Right hindlimb (tissue), 1 donor: ENCODE measurements around the gene ARHGEF3.
"Not testable (repeated sequence)": the region's sequence is repeated elsewhere in the genome, so short reads cannot be mapped to it uniquely, and the experiment has no call there.

ENCODE experiments used
- DNase-seq: peaks from one replicate; pipeline ENCODE4 v3.0.0-alpha.2; 2018

The ARHGEF3 gene

DNA sequence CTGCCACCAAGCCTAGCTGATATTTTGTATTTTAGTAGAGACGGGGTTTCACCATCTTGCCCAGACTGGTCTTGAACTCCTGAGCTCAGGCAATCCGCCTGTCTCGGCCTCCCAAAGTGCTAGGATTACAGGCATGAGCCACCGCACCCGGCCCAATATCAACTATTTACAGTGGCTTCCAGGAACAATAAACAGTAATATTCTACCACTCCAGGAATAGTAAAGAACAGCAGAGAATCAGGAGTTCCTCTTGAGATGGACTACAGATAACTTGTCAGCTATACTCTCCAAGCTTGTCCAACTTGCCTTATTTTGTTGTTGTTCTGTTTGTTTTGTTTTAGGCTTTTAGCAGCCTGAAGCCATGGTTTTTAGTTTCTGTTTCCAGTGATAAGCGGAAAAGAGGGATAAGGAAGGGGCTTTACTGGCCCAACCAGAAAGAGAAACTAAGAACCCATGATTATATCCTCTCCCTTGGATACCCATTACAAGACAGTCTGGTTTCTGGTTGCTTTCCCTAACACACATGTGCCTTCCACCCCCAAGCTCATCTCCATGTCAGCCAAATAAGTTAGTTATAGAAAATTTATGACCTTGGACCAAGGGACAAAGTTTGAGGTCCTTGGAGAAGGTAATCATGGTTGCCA lies 36.7 kb downstream of the ARHGEF3 start:
- DNase-seq, result no peak

DNA sequence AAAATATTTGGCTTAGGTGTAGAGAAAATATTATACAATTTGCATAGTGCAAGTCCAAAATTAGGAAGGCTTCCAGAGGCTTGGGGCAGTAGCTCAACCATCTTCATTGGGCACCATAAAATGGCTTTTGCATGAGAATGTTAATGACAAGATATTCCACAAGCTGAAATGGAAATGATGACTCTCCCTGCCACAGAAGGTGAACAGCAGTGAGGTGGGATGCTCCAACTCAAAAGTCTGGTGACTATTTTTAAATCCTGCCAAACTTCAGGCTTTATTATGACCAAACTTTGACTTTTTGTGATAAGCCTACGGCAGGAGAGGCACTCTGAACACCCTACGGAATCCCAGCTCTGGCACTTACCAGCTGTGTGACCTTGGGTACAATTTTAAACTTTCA lies 37.6 kb downstream of the ARHGEF3 start:
- no peak for DNase-seq

DNA sequence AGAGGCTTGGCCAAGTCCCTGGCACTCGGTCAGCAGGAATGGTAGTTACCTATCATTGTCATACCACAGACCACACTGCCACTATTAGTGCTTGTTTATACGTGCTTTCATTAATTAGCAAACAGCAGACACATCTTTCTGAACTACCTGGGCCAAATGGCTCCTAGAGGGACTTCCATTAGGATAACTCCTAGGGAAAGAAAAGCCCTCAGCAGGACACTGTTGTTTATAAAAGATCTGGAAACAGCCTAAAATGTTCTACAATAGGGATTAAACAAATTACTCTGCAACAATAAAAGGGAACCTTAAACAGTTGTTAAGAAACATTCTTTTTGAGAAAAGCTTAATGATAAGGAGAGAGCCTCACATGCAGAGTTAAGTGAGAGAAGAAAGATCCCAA lies 38.5 kb downstream of the ARHGEF3 start:
- DNase-seq, result no peak

DNA sequence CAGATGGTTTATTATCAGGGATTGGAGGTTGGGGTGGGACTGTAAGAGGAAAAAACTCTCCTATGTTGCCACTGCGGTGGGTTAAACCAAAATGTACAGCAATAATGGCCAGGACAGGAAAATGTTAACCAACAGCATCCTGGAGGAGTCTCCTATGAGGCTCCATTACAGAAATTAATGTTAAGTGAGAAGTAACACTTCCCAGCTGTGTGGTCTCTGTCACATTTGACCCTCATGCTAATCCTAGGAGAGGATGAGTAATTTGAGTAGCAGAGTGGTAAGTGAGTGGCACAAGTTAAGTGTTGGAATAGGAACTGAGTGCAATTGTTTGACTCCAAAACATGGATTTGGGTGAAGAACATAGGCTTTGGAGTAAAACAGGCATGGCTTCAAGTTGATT lies 39.0 kb downstream of the ARHGEF3 start:
- DNase-seq, result no peak

DNA sequence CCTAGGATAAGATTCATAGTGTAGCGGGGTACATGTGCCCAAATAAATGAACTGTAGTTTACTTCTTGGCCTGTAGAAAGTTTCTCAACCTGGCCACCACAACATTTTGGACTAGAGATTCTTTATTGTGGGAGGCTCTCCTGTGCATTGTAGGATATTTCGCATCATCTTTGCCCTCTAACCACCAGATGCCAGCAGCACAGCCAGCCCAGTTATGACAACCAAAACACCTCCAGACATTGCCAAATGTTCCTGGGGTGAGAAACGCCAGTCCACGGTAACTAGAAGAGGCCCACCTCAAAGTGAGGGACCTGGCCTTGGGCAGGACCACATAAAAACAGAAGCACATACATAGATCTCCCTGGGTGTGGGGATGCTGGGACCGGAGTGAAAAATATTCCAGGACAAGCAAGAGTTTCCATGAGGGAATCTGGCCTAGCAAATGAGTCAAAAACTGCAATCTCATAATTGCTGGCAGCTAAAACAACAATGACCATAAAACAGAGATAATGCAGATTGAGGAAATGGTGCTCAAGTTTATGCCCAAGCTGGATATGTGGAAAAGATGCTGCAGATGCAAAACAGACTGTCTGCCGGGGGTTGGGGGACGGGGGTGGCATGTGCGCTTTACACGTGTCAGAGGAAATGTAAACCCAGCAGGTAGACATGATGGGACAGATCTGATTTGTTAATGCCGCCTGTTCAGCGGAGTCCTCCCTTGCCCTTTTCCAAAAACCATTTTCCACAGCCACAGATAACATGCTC lies 39.7 kb downstream of the ARHGEF3 start:
- DNase-seq, result no peak

DNA sequence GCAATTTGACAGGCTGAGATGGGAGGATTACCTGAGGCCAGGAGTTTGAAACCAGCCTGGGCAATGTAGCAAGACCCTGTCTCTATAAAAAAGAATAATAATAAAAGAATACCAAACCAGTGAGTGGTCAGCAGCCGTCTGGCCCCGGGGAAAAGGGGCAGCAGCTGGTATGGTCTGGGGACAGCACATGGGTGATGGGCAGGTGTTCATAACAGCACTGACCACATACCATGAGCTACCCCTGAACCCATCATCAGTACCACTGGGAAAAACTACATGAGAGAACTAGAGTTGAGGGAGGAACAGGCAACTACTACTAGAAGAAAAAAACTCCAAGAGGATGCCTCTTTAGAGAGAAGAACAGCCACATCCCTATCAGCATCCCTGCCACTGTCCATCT lies 40.7 kb downstream of the ARHGEF3 start:
- no peak for DNase-seq

DNA sequence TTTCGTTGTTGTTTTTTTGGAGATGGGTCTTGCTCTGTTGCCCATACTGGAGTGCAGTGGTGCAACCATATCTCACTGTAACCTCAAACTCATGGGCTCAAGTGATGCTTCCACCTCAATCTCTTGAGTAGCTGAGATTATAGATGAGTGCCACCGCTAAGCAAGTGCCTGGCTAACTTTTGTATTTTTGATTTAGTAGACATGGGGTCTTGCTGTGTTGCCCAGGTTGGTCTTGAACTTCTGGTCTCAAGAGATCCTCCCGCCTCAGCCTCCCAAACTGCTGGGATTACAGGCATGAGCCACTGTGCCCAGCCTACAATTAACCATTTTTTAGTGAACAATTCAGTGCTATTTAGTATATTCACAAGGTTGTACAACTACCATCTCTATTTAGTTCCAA lies 42.2 kb downstream of the ARHGEF3 start:
- no peak for DNase-seq

DNA sequence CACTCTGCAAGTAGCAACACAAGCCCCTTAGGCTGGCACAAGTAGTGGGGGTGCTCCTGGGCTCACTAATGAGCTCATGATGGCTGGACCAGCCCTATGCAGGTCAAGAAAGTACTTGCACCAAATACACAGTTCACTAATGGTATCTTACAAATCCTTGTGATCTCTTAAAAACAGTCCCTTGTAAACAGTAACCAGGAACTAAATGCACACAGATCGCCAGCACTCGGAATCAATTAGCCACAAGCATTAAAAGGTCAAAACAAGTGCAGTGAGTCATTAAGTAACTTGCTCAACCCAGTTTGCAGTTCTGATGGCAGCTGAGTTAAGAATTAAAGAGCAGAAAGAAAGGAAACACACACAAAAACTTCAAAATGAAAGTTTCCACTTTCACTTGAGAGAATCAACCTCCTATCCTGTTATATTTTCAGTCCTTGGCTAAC lies 43.2 kb downstream of the ARHGEF3 start:
- DNase-seq, result no peak

DNA sequence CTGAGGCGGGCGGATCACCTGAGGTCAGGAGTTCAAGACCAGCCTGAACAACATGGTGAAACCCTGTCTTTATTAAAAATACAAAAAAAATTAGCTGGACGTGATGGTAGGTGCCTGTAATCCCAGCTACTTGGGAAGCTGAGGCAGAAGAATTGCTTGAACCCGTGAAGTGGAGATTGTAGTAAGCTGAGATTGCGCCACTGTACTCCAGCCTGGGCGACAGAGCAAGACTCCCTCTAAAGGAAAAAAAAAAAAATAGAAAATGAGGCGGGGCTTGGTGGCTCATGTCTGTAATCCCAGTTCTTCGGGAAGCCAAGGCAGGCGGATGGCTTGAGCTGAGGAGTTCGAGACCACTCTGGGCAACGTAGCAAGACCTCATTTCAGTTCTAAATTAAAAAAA lies 43.7 kb downstream of the ARHGEF3 start:
- not testable (repeated sequence) for DNase-seq

DNA sequence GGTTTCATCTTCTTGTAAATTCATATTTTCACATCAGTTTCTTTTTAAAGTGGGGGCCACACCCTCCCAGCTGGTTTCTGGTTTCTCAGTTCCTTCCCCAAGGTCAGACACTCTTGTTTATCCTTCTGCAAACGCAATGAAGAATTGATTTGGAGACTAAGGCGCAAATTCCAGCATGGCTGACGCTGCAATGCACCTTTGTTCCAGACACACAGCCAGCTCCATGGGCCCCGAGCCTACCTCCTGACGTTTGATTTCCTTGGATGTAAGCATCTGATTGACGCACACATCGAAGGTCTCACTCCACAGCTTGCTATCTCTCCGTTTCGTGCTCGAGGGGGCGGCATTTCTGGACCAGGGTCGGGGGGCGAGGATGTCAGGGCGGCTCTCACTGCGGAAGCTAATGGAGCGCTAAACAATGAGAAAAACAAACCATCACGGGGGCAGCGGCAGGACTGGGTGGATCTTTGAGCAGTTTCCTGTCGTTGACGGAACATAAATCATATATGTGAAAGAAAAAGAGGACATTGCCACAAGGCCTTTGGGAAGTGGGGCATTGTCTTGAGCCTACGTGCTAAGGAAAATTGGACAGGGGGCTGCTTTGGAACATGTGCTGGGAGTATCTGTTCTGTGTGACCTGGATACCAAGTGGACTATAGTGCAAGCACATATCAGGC lies 46.9 kb downstream of the ARHGEF3 start:
- DNase-seq, result no peak

DNA sequence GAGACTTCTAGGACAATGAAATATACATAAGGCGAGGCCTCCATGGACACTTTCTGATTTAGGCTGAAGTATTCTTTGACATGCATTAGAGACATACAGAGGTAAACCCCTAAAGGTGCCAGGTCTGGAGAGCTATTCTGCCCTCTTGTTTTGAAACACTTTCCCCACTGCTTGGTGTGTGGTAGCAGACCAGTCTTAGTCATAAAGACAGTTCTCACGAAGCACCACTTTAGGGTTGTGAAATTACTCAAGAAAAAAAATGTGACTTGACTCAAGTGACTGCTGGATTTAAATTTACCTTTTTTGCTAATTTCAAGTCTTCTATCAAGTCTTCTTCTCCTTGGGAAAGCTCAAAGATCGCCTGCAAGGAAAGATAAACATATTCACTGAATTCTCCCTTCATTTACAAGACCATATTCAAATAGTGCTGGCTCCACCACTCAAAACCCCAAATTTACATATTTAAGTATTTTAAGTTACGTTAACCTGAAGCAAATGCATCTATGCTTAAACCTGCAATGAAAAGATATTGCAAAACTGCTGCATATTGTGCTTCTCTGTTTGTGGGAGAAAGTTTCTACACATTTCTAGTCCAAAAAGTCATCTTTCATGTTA lies 48.4 kb downstream of the ARHGEF3 start:
- no peak for DNase-seq

DNA sequence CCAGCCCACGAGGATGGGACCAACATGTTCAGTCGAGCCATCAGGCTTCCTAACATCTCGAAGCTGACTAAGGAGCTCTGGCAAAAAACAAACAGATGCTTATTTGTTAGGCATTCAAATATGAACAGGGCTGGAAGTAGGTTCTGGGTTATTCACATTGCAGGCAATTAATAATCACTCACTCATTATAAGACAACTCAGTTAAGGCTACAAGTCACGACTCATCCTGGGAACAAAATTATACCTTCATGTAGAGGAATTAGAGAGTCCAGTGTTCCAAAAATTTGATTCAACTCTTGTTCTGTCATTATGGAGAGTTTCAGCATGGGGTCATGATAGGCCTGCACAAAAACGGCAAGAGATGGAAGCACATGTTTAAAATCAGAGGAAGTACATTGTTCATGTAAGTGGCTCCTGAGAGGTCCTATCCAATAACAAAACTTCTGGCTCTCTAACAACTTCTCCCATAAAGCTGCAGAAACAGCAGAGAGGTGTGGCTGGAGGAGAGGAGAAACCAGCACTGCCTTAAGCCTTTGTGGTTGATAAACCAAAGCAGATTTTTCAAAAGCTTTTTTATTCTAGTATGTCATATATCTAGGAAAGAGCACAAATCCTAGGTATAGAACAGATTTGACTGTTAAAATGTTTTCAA lies 50.6 kb downstream of the ARHGEF3 start:
- DNase-seq, result no peak

DNA sequence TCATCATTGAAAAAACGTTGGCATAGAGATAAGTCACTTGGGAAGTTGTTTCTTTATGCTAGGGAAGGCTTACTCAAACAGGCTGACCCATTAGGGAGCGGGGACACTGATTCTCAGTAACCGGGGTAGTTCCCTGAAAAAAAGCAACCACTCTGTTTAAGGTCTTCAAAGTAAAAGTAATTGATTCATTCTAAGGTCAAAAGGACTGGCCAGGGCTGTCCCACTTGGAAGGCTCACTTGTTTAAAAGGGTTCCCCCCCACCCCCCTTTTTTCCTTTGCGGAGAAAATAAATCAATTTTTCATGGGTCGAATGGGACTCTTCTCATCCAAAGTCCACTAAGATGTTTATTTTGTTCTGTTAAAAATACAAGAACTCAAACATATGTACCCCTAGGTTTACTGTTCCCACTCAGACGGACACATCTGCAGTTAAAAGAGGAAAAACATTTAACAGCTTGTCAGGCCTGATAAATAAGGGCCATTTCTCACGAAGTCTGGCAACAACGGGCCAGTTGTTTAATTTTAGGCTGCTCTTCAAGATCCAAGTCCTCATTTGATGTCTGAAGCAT lies 53.0 kb downstream of the ARHGEF3 start:
- no peak for DNase-seq

DNA sequence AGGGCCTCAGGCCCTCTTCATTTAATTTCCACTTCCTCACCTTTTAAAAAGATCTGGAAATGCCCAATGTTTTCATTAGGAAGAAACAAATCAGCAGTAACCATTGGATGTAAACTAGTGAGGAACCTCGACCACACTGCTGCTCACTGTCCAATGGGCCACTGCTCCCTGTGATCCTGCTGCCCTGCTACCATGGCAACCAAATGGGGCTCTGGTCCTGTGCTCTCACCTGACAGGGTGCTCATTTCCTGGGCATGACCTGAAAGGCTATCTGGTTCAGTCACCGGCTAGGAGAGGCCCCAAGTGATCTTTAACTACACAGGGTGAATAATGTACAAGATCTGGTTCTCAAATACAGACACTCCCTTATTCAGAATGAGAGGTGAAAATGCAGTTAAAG lies 54.6 kb downstream of the ARHGEF3 start:
- no peak for DNase-seq

DNA sequence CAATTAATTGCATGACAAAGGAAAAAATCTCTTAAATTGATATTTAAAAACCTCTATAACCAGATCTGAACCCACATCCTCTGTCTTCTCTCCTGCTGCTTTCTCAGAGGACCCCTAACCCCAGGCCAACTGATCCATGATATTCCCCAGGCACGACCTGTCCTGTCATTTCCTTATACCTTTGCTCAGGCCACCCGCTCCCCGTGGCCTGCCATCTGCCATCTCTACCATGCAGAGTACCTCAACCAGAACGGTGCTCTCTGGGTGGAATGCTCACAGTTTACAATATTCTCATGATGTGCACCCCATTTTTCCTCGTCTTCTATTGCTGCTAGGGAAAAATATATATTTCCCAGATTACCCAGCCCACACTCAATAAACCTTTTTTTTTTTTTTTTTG lies 57.7 kb downstream of the ARHGEF3 start:
- no peak for DNase-seq

DNA sequence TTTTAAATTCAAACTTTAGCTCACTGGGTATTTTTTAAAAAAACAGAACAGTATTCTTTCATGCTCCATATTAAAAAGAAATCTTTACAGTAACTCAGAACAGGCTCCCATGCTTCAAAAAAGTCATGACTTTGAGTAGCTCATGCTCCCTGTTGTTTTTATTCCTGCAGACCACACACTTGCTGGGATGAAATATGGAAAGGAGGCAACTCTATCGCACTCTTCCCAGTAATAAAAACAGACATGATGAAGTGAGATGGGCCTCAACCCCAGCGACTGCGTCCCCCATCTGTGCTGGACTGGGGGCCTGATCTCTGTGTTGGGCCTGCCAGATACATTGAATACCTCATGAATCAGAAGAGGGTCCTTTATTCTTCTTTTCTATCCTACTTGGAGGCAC lies 58.9 kb downstream of the ARHGEF3 start:
- DNase-seq, result no peak

DNA sequence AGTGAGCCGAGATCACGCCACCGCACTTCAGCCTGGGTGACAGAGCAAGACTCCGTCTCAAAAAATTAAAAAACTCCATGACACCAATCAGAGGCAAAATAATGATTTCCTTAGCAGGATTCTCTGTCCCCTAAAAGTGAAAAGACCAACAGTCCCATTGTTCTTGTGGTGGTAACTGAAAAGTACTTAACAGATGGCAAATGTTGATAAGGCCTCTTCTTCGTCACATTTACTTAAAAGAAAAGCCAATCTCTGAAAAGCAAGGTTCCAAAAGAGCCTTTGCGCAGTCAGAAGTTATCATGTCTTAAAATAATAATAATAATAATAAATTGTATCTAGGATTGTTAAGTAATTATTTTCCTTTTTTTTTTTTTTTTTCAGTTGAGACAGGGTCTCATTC lies 62.7 kb downstream of the ARHGEF3 start:
- no peak for DNase-seq

DNA sequence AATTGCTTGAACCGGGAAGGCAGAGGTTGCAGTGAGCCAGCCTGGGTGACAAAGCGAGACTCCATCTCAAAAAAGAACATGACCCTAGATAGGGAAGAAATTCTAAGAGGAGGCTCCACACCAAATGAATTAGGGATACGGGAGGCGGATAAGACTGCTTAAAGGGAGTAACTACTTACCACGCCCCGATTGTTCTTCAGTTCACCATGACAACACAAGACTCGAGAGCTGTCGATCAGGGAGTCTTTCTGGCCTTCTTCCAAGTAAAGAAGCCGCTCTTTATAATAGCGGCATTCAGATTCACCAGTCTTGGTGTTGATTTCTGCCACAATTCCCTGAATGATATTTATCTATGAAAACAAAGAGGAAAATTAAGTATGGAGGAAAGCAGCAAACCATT lies 64.7 kb downstream of the ARHGEF3 start:
- no peak for DNase-seq

DNA sequence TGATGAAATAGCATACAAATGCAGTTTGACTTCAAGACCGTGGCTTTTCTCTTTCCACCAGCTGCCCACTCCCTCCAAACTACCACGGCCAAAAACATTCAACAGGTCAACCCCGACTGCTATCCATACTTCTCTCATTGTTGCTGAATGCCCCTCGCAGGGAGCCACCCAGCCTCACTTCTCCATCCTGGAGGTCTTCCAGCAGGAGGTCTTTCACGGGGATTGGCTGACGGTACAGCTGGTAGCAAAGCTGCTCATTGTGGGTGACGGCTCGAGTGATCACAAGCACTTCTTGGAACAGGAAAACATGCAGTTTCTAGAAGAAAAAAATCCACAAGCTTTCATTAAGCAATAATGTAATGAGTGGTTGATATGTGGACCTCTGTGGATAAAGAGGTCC lies 69.6 kb downstream of the ARHGEF3 start:
- no peak for DNase-seq

DNA sequence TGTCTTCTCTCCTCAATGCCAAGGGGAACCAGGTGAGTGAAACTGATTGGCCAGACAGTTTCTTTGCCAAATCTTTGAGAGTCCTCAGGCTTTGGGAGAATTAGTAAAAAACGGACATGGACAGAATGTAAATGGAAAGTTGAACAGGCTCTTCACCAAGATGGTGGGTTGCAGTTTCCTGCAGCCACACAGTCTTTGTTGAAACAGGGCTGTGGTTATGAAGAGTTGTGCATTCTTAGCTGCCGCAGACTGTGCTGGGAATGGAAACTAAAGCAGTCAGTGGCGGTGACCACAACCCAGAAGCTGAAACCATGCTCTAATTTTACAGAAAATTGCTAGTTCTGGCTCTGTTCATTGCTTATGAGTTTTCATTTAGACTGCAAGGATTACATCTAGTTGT lies 76.6 kb downstream of the ARHGEF3 start:
- peak; percentile 55 for DNase-seq

DNA sequence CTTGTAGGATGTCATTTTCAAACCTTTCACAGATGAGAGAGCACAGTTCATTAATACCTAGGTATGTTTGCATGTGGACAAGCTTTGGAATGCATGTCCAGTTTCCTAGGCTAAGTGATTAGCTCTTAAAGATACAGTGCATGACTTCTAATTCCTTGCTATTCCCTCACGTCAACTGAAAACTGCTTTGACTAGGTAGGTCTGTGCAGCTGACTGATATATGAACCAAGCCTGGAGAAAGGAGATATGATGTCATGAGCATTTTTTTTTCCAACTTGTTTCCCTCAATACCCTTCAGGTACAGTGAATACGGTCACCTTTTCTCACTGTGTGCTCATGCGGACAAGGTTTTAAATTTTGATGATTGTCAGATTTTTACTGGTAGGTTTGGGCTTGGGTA lies 77.1 kb downstream of the ARHGEF3 start:
- no peak for DNase-seq

DNA sequence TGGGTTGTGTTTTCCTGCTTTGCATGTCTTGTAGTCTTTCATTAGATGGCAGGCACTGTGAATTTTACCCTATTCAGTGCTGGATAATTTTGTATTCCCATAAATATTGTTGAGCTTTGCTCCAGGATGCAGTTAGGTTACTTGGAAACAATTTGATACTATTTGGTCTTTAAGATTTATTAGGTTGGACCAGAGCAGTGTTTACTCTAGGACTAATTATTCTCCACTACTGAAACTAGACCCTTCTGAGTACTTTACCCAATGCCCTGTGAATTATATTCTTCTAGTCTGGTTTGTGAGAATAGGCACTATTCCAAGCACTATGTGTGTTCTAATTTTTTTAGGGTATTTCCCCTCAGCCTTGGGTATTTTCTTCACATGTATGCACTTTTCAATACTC lies 80.9 kb downstream of the ARHGEF3 start:
- DNase-seq, result no peak

DNA sequence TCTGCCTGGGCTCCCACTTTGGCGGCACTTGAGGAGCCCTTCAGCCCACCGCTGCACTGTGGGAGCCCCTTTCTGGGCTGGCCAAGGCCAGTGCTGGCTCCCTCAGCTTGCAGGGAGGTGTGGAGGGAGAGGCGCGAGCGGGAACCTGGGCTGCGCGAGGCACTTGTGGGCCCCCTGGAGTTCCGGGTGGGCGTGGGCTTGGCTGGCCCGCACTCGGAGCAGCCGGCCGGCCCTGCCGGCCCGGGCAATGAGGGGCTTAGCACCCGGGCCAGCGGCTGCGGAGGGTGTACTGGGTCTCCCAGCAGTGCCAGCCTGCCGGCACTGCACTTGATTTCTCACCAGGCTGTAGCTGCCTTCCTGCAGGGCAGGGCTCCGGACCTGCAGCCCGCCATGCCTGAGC lies 82.9 kb downstream of the ARHGEF3 start:
- DNase-seq, result not testable (repeated sequence)
